ENCODE results near the gene C6orf62. TPM values are rescaled to one million over a fixed set of nuclear protein-coding genes. Genes with fewer than 3 reads are reported as not detected.
"Not testable (repeated sequence)": the region's sequence is repeated elsewhere in the genome, so short reads cannot be mapped to it uniquely, and the experiment has no call there.

Gene C6orf62
- total RNA-seq, 2 experiments from 2014 or later = 141 to 148 TPM

- Mint-ChIP-seq H3K27me3 (no peaks in the 10 kb centered on the region), H3K27ac (no peak overlapping the region), H3K36me3 (peaks cover 71% of the 10 kb centered on the region), H3K4me3 (no peak overlapping the region), H3K4me1 (peaks cover 43% of the 10 kb centered on the region), H3K9me3 (ENCODE audit: low read depth) (no peaks in the 10 kb centered on the region)
- CTCF ChIA-PET = interaction anchor here (1.2 kb wide), 1 partner anchor 63 kb away, joined by 3 read pairs; the partner anchor contains the start of gene KIAA0319
- DNase-seq = no peak
- no peak for ATAC-seq
Measured at GRCh38 chr6:24708612-24709011, 10.3 kb downstream of the C6orf62 start.

GRCh38 chr6:24704468-24704867 is 14.5 kb downstream of the C6orf62 start:
- Mint-ChIP-seq H3K9me3 (ENCODE audit: low read depth) (no peaks in the 10 kb centered on the region), H3K4me3 (no peak overlapping the region), H3K36me3 (peaks cover 56% of the 10 kb centered on the region), H3K27me3 (no peaks in the 10 kb centered on the region), H3K27ac (no peak overlapping the region), H3K4me1 (peaks cover 22% of the 10 kb centered on the region)
- CTCF ChIA-PET = interaction anchor here (0.7 to 1.9 kb wide), 4 partner anchors 10 to 123 kb away, joined by 3 to 6 read pairs (median 4); no protein-coding TSS in a partner anchor
- ATAC-seq (no peak), DNase-seq (no peak)

- H3K4me1 Mint-ChIP-seq = peaks cover 20% of the 10 kb centered on the region
- no peaks in the 10 kb centered on the region for H3K9me3 Mint-ChIP-seq (ENCODE audit: low read depth)
- H3K4me3 Mint-ChIP-seq = no peak overlapping the region
- H3K36me3 Mint-ChIP-seq = peaks cover 48% of the 10 kb centered on the region
- peak overlapping the region; percentile 52 for H3K27ac Mint-ChIP-seq
- DNase-seq (no peak), ATAC-seq (no peak)
- CTCF ChIA-PET = interaction anchor here (0.8 to 2.8 kb wide), 6 partner anchors 11 to 123 kb away, joined by 3 to 15 read pairs (median 4); no protein-coding TSS in a partner anchor
- no peaks in the 10 kb centered on the region for H3K27me3 Mint-ChIP-seq
Measured at GRCh38 chr6:24702720-24703282, 16.2 kb downstream of the C6orf62 start.

- Mint-ChIP-seq H3K9me3 (ENCODE audit: low read depth) (no peaks in the 10 kb centered on the region), H3K4me1 (peaks cover 11% of the 10 kb centered on the region), H3K27ac (peak overlapping the region; percentile 57), H3K4me3 (no peak overlapping the region), H3K36me3 (peaks cover 26% of the 10 kb centered on the region), H3K27me3 (no peaks in the 10 kb centered on the region)
- CTCF ChIA-PET = interaction anchor here (1.0 to 2.8 kb wide), 2 partner anchors 119 kb away, joined by 3 to 10 read pairs; no protein-coding TSS in a partner anchor
- DNase-seq (no peak), ATAC-seq (no peak)
Measured at GRCh38 chr6:24699521-24700359, 19.2 kb downstream of the C6orf62 start.

- no peaks in the 10 kb centered on the region for H3K9me3 Mint-ChIP-seq (ENCODE audit: low read depth)
- H3K27me3 Mint-ChIP-seq = no peaks in the 10 kb centered on the region
- DNase-seq (no peak), ATAC-seq (no peak)
- no peak overlapping the region for H3K4me3 Mint-ChIP-seq
- H3K4me1 Mint-ChIP-seq = peaks cover 10% of the 10 kb centered on the region
- no peak overlapping the region for H3K27ac Mint-ChIP-seq
- CTCF ChIA-PET = interaction anchor here (1.0 to 4.3 kb wide), 3 partner anchors 112 to 149 kb away, joined by 3 to 33 read pairs (median 4); no protein-coding TSS in a partner anchor
- H3K36me3 Mint-ChIP-seq = peaks cover 9% of the 10 kb centered on the region
Measured at GRCh38 chr6:24696097-24696496, 22.9 kb downstream of the C6orf62 start.

- H3K27me3 Mint-ChIP-seq; H3K27ac Mint-ChIP-seq; H3K9me3 Mint-ChIP-seq (ENCODE audit: low read depth); DNase-seq; H3K4me3 Mint-ChIP-seq; H3K36me3 Mint-ChIP-seq: not testable (repeated sequence)
- CTCF ChIA-PET = interaction anchor here (1.0 to 4.3 kb wide), 3 partner anchors 111 to 148 kb away, joined by 3 to 33 read pairs (median 4); no protein-coding TSS in a partner anchor
- ATAC-seq = peak; percentile 78
- H3K4me1 Mint-ChIP-seq = peaks cover 10% of the 10 kb centered on the region
Measured at GRCh38 chr6:24695635-24696034, 23.3 kb downstream of the C6orf62 start.

- Mint-ChIP-seq H3K9me3 (ENCODE audit: low read depth) (no peaks in the 10 kb centered on the region), H3K36me3 (peaks cover 3% of the 10 kb centered on the region), H3K4me1 (peaks cover 10% of the 10 kb centered on the region), H3K4me3 (no peak overlapping the region), H3K27me3 (no peaks in the 10 kb centered on the region), H3K27ac (no peak overlapping the region)
- no peak for ATAC-seq
- CTCF ChIA-PET = interaction anchor here (0.8 to 4.3 kb wide), 3 partner anchors 10 to 117 kb away, joined by 3 to 33 read pairs (median 3); no protein-coding TSS in a partner anchor
- DNase-seq = no peak
Measured at GRCh38 chr6:24694198-24694597, 24.8 kb downstream of the C6orf62 start.

- Mint-ChIP-seq H3K4me3 (no peak overlapping the region), H3K27me3 (no peaks in the 10 kb centered on the region), H3K27ac (no peak overlapping the region), H3K36me3 (no peaks in the 10 kb centered on the region), H3K9me3 (ENCODE audit: low read depth) (no peaks in the 10 kb centered on the region), H3K4me1 (peaks cover 10% of the 10 kb centered on the region)
- CTCF ChIA-PET = interaction anchor here (0.9 kb wide), 1 partner anchor 112 kb away, joined by 3 read pairs; no protein-coding TSS in a partner anchor
- ATAC-seq (peak; percentile 66), DNase-seq (no peak)
Measured at GRCh38 chr6:24692848-24693592, 25.9 kb downstream of the C6orf62 start.

- DNase-seq (no peak), ATAC-seq (no peak)
- Mint-ChIP-seq H3K27ac (no peak overlapping the region), H3K4me1 (peaks cover 10% of the 10 kb centered on the region), H3K9me3 (ENCODE audit: low read depth) (no peaks in the 10 kb centered on the region), H3K4me3 (no peak overlapping the region), H3K36me3 (peaks cover under 1% of the 10 kb centered on the region), H3K27me3 (no peaks in the 10 kb centered on the region)
- CTCF ChIA-PET = interaction anchor here (0.9 kb wide), 1 partner anchor 111 kb away, joined by 3 read pairs; no protein-coding TSS in a partner anchor
Measured at GRCh38 chr6:24692415-24692814, 26.5 kb downstream of the C6orf62 start.

GRCh38 chr6:24692003-24692402 is 27.0 kb downstream of the C6orf62 start:
- Mint-ChIP-seq H3K4me1 (peaks cover 10% of the 10 kb centered on the region), H3K27ac (no peak overlapping the region), H3K36me3 (peaks cover 3% of the 10 kb centered on the region), H3K9me3 (ENCODE audit: low read depth) (no peaks in the 10 kb centered on the region), H3K27me3 (no peaks in the 10 kb centered on the region), H3K4me3 (no peak overlapping the region)
- DNase-seq (no peak), ATAC-seq (no peak)
- CTCF ChIA-PET = no interaction called here

- H3K4me1 Mint-ChIP-seq = peaks cover 10% of the 10 kb centered on the region
- H3K27ac Mint-ChIP-seq = no peak overlapping the region
- H3K9me3 Mint-ChIP-seq (ENCODE audit: low read depth) = no peaks in the 10 kb centered on the region
- H3K27me3 Mint-ChIP-seq = no peaks in the 10 kb centered on the region
- DNase-seq = no peak
- no peak overlapping the region for H3K4me3 Mint-ChIP-seq
- no peak for ATAC-seq
- peaks cover 3% of the 10 kb centered on the region for H3K36me3 Mint-ChIP-seq
- CTCF ChIA-PET = no interaction called here
Measured at GRCh38 chr6:24691550-24691949, 27.4 kb downstream of the C6orf62 start.

GRCh38 chr6:24690593-24690992 is 28.4 kb downstream of the C6orf62 start:
- CTCF ChIA-PET = interaction anchor here (1.6 kb wide), 1 partner anchor 109 kb away, joined by 3 read pairs; no protein-coding TSS in a partner anchor
- no peaks in the 10 kb centered on the region for H3K27me3 Mint-ChIP-seq
- peaks cover 3% of the 10 kb centered on the region for H3K36me3 Mint-ChIP-seq
- H3K4me1 Mint-ChIP-seq = peaks cover 6% of the 10 kb centered on the region
- H3K4me3 Mint-ChIP-seq = no peak overlapping the region
- no peak overlapping the region for H3K27ac Mint-ChIP-seq
- no peaks in the 10 kb centered on the region for H3K9me3 Mint-ChIP-seq (ENCODE audit: low read depth)
- ATAC-seq (no peak), DNase-seq (no peak)

GRCh38 chr6:24689964-24690363 is 29.0 kb downstream of the C6orf62 start:
- Mint-ChIP-seq H3K36me3 (peaks cover 3% of the 10 kb centered on the region), H3K27ac (no peak overlapping the region), H3K27me3 (no peaks in the 10 kb centered on the region), H3K9me3 (ENCODE audit: low read depth) (no peaks in the 10 kb centered on the region), H3K4me3 (no peak overlapping the region), H3K4me1 (peaks cover 6% of the 10 kb centered on the region)
- no peak for DNase-seq
- no peak for ATAC-seq
- CTCF ChIA-PET = interaction anchor here (0.6 to 1.6 kb wide), 2 partner anchors 109 to 164 kb away, joined by 3 read pairs; no protein-coding TSS in a partner anchor

Measured in activated CD8-positive, alpha-beta memory T cell treated with anti-CD3 and anti-CD28 coated beads, Interleukin-2, amount 10 ng/mL, durations not matched to agents 7 days and 5 days (primary cell).